Prostate gland (tissue), 2 donors: Measurements from ENCODE around the gene NR2F6. TPM values are rescaled to one million over a fixed set of nuclear protein-coding genes. Genes with fewer than 3 reads are reported as not detected.

Source experiments
- DNase-seq: peaks from one replicate; pipeline ENCODE4 v3.0.0-alpha.2; 2019; ENCODE audit warnings: low spot score
- H3K27ac ChIP-seq, 2 donors: fragments of 200-600 bp; sonication (generic); 2 replicates each; pipeline ENCODE4 v1.5.1; 2017 to 2019
- H3K27me3 ChIP-seq: fragments of 200-600 bp; sonication (generic); replicated peaks from 2 replicates; pipeline ENCODE4 v1.5.1; 2019; ENCODE audit not compliant: insufficient read depth
- H3K36me3 ChIP-seq, 2 donors: fragments of 200-600 bp; sonication (generic); 1 replicate in 1 of 2; 2 replicates in 1 of 2; pipeline versions ENCODE4 v1.5.1 to v1.8.1; 2017 to 2019
- H3K4me1 ChIP-seq: fragments of 200-600 bp; sonication (generic); replicated peaks from 2 replicates; pipeline ENCODE4 v1.5.1; 2019
- H3K4me3 ChIP-seq, 2 donors: fragments of 200-600 bp; sonication (generic); 2 replicates each; pipeline ENCODE4 v1.5.1; 2017 to 2019
- H3K9me3 ChIP-seq: fragments of 200-600 bp; sonication (generic); 2 replicates; pipeline ENCODE4 v1.5.1; 2017
- POLR2A ChIP-seq: fragments of 450-650 bp; IDR thresholded peaks from one replicate; pipeline ENCODE4 v1.6.1; 2016; ENCODE audit warnings: antibody characterized with exemption, mild to moderate bottlenecking
- POLR2AphosphoS5 ChIP-seq: sonication (generic); formaldehyde crosslinking; IDR thresholded peaks from one replicate; pipeline ENCODE4 v1.6.1; 2017; ENCODE audit warnings: antibody characterized with exemption
- WGBS: methylation state at CpG from one replicate; pipeline ENCODE4 v1.1.5; 2018; 5-methylcytosine and 5-hydroxymethylcytosine counted together
- intact Hi-C: fragments of 100-400 bp; cut with DNase I; formaldehyde crosslinking; loops from one replicate; pipeline ENCODE4 v1.14.2; 2022
- total RNA-seq, 2 donors: library from RNA; depleted of rRNA; stranded (reverse); fragments of >200 nt; gene quantifications; one replicate each; pipeline ENCODE4 v1.1.0, GENCODE V29; 2016
- TF ChIP-seq, protein P1 (sequence below), 4 experiments: fragments of 200-600 bp in 2 of 4; fragments of 450-650 bp in 2 of 4; sonication (generic) in 2 of 4; IDR thresholded peaks; 1 replicate in 3 of 4; 2 replicates in 1 of 4; pipeline ENCODE4 v1.5.1; 2016 to 2019; ENCODE audit warnings: antibody characterized with exemption in 4 of 4, mild to moderate bottlenecking in 2 of 4, moderate library complexity in 2 of 4

The NR2F6 gene
- total RNA-seq, 2 donors from 2014 or later = 91.7 to 108 TPM

DNA sequence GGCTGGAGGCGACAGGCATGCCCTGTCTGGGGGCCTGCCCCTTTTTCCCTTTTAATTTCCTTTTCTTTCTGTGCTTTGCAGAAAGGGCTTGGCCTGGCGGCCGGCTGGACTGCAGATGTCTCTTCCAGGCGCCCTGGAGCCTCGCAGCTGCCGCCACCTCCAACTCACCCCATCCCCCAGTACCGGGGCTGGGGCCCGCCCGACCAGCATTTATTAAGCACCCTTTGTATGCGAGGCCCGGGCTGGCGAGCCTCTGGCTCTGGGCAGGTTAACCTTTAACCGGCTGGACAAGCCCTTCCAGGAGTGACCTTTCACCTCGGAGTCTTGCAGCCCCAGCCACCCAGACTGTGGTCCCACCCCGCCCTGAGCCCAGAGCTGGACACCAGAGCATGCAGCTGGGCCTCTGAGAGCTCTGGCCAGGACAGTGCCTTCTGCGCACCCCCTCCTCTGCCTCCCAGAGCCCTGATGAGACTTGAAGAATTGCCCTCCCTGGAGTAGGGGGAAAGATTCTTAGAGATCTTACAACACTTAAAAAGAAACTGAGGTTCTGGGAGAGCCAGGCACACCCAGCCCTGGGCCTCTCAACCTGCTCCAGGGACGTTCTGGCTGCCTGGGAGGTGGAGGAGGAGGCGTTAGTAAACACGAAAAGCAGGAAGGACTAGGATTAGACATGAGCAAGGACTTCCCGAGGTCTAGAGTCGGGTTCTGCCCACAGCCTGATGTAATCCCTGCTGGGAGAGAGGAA is 1.1 kb upstream of the NR2F6 start:
- no peaks in the 10 kb centered on the region for H3K9me3 ChIP-seq
- H3K27me3 ChIP-seq = no peaks in the 10 kb centered on the region
- DNase-seq = no peak
- peak overlapping the region; percentile 53 to 87 for H3K4me3 ChIP-seq
- TF ChIP-seq POLR2A (no peak), POLR2AphosphoS5 (no peak)
- TF ChIP-seq, protein P1, sequence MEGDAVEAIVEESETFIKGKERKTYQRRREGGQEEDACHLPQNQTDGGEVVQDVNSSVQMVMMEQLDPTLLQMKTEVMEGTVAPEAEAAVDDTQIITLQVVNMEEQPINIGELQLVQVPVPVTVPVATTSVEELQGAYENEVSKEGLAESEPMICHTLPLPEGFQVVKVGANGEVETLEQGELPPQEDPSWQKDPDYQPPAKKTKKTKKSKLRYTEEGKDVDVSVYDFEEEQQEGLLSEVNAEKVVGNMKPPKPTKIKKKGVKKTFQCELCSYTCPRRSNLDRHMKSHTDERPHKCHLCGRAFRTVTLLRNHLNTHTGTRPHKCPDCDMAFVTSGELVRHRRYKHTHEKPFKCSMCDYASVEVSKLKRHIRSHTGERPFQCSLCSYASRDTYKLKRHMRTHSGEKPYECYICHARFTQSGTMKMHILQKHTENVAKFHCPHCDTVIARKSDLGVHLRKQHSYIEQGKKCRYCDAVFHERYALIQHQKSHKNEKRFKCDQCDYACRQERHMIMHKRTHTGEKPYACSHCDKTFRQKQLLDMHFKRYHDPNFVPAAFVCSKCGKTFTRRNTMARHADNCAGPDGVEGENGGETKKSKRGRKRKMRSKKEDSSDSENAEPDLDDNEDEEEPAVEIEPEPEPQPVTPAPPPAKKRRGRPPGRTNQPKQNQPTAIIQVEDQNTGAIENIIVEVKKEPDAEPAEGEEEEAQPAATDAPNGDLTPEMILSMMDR (IDR thresholded peaks at IDR 0.05) = peak in 1 of 4 experiments; percentile 18
- WGBS = 24% methylated on average over 21 of the region's 21 CpGs
- intact Hi-C loops = loop anchor here (2.0 kb wide), 1 partner anchor 20 kb away; the partner anchor contains the start of gene BABAM1
- H3K27ac ChIP-seq = peak overlapping the region; percentile 79 to 80
- no peaks in the 10 kb centered on the region for H3K36me3 ChIP-seq
- no peaks in the 10 kb centered on the region for H3K4me1 ChIP-seq

DNA sequence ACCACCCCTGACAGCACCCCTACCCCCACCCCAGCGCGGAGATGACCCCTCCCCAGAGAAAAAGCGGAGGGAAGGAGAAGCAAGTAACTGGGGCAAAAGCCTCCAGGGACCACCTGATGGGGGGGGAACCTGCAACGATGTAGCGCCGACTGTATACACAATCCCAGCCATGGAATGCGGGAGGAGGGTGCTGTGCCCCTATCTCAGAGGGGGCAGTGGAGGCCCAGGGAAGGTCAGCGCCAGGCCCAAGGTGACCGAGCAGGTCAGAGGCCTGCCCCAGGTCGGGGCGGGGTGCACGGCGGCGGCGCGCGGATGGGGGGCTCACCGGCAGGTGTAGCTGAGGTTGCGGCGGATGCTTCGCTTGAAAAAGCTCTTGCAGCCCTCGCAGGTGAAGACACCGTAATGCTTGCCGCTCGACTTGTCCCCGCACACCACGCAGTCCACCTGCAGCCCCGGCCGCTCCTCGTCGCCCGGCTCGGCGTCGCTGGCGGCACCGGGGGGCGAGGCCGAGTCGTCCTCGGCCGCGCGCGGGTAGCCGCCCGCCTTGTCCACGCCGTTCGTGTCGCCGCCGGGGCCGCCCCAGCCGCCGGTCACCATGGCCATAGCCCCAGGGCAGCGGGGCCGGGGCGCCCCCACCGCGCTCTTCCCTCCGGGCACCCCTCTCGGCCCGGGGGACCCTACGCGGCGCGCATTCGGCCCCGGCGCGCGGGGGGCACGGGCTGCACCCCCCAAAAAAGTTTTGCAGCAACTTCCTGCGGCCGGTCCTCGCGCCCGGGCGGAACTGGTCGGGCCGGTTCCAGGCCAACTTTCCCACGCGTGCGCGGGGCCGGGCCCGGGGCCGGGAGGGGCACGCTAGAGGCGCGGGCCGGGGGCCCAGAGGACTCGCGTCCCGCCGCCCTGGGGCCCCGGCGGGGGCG is 843 bp downstream of the NR2F6 start:
- Histone ChIP-seq H3K27me3 (no peaks in the 10 kb centered on the region), H3K4me1 (no peaks in the 10 kb centered on the region)

DNA sequence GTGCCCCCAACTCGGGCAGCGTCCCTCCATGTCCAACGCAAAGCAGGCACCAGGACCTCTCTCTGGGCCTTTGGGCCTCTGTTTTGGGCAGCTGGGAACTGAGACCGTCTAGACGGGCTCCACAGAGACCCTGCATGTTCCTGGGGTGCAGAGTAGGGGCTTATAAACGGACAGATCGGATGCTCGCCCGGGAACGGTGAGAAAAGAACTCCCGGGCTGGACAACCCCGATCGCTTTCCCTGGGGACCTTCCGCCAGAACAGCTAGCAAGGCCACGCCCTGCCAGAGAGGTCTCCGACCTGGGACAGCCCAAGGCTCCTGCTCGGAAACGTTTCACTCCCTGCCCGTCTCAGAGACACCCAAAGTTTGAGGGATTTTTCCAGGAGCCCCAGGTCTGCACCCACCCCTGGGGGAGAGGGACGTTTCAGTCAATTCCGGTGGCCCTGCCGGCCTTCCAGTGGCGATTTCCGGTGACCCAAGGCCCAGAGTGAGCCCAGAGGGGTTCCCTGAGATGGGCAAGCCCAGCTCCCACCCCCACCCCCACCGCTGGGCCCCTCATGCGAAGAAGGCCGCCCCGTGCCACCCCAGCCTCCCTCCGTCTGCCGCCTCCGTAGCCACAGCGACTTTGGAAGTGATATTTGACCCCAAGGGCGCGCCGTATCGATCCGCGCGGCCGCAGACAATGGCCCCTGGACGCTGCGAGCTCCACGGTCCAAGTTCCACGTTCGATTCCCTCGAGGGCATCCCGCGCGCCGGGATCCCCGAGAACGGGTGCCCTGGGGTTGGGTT is 1.7 kb downstream of the NR2F6 start:
- no peaks in the 10 kb centered on the region for H3K27me3 ChIP-seq
- intact Hi-C loops = no loop called here
- DNase-seq = no peak
- peak overlapping the region; percentile 53 to 87 for H3K4me3 ChIP-seq
- 8% methylated on average over 46 of the region's 52 CpGs for WGBS
- H3K9me3 ChIP-seq = no peaks in the 10 kb centered on the region
- H3K36me3 ChIP-seq = no peaks in the 10 kb centered on the region
- peak overlapping the region; percentile 73 to 74 for H3K27ac ChIP-seq
- TF ChIP-seq POLR2AphosphoS5 (no peak), POLR2A (no peak)
- TF ChIP-seq, protein P1 (IDR thresholded peaks at IDR 0.05) = no peak
- no peaks in the 10 kb centered on the region for H3K4me1 ChIP-seq

More for the DNA sequence above, 843 bp downstream of the NR2F6 start:
- H3K36me3 ChIP-seq = no peaks in the 10 kb centered on the region
- DNase-seq = peak; percentile 54
- intact Hi-C loops = no loop called here
- under 1% methylated on average over 72 of the region's 100 CpGs for WGBS
- no peaks in the 10 kb centered on the region for H3K9me3 ChIP-seq
- H3K27ac ChIP-seq = peak overlapping the region; percentile 73 to 74
- TF ChIP-seq, protein P1 (IDR thresholded peaks at IDR 0.05) = no peak
- TF ChIP-seq POLR2AphosphoS5 = peak; percentile 31
- TF ChIP-seq POLR2A = no peak
- peak overlapping the region; percentile 53 to 87 for H3K4me3 ChIP-seq

DNA sequence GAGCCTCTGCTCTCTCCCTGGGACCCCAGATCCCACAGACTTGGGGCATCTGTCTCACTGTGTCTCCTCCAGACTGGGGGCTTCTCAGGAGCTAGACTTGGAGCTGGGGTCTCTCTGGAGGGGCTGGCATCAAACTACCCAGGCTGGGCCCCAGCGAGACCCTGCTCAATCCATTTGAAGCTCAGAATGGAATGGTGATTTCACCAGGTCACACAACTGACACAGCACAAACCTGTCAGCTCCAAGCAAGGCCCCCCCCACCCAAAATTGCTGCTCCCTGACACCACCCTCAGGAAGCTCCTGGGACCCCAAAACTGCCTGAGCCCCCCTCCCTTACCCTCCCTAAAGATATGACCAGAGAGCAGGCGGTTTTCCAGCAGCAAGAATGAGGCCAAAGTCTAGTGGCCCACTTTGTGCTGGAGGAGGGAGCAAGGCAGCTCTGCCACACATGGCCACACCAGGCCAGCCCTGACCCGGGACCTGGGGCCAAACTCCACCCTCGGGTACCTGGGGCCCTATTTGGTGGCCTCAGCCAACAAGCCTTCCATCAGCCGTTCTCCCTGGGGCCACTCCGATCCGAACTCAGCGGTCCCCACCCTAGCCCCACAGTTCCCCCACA is 2.4 kb downstream of the NR2F6 start:
- intact Hi-C loops = no loop called here
- no peaks in the 10 kb centered on the region for H3K9me3 ChIP-seq
- H3K27ac ChIP-seq = peak overlapping the region; percentile 73 to 74
- WGBS = 21% methylated on average over 8 of the region's 8 CpGs
- TF ChIP-seq POLR2AphosphoS5 = no peak
- TF ChIP-seq, protein P1 (IDR thresholded peaks at IDR 0.05) = no peak
- H3K4me1 ChIP-seq = no peaks in the 10 kb centered on the region
- DNase-seq = no peak
- no peaks in the 10 kb centered on the region for H3K27me3 ChIP-seq
- no peaks in the 10 kb centered on the region for H3K36me3 ChIP-seq
- peak overlapping the region; percentile 53 to 87 for H3K4me3 ChIP-seq
